ENCODE results near the gene DLAT. TPM values are rescaled to one million over a fixed set of nuclear protein-coding genes. Genes with fewer than 3 reads are reported as not detected.

DLAT gene
- 52.4 and 52.9 TPM in 2 replicates for total RNA-seq
- long read RNA-seq, full-length matches to known transcripts: 58 of 72 reads
- long read RNA-seq, partial matches to known transcripts: 11 of 72 reads
- long read RNA-seq, other reads (novel, unspliced or antisense): 3 of 72 reads

DNA sequence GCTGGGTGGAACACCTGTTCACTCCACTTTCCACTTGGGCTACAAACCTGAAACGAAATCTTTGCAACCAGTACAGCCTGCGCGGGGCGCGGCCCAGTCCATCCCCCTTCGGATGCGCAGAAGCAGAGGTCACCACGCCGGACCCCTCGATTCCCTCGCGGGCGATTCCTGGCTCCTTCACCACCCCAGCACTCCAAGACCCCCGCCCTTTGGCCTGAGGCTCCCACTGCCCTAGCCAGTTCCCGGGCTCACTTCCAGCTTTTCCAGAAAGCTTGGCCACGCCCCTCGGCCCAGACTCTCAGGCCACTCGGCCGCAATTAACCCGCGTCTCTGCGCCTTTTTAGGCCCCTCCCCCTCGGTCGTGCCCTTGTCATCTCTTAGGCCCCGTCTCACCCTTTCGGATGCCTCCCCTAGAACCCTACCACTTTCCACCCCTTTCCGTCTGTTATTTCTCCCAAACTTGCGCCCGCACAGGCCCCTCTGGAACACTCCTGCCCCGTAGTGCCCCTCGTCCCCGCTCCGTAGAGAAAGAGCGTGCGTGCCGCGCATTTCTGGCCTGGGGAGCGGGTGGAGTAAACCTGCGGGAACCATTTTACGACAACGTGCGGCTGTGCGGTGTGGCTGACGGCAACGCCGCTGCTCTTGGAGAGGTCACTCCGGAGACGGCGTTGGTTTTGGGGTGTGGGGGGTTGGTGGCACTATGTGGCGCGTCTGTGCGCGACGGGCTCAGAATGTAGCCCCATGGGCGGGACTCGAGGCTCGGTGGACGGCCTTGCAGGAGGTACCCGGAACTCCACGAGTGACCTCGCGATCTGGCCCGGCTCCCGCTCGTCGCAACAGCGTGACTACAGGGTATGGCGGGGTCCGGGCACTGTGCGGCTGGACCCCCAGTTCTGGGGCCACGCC, at the start of gene DLAT:
Gene DLAT, plus strand, starts transcription at position 636 of the 906 bp plus-strand sequence. Its CDS starts 65 bp downstream, at position 701.
- peak within 1 kb of the TSS; percentile 98 for H3K4me3 Mint-ChIP-seq
- H3K9me3 Mint-ChIP-seq: no peaks in the 10 kb centered on the region
- H3K4me1 Mint-ChIP-seq: peaks cover 36% of the 10 kb centered on the region
- peak within 1 kb of the TSS; percentile 99 for H3K27ac Mint-ChIP-seq (ENCODE audit: unreplicated experiment)
- H3K36me3 Mint-ChIP-seq (ENCODE audit: low read depth): peaks cover 21% of the 10 kb centered on the region
- TF ChIP-seq, protein P1, sequence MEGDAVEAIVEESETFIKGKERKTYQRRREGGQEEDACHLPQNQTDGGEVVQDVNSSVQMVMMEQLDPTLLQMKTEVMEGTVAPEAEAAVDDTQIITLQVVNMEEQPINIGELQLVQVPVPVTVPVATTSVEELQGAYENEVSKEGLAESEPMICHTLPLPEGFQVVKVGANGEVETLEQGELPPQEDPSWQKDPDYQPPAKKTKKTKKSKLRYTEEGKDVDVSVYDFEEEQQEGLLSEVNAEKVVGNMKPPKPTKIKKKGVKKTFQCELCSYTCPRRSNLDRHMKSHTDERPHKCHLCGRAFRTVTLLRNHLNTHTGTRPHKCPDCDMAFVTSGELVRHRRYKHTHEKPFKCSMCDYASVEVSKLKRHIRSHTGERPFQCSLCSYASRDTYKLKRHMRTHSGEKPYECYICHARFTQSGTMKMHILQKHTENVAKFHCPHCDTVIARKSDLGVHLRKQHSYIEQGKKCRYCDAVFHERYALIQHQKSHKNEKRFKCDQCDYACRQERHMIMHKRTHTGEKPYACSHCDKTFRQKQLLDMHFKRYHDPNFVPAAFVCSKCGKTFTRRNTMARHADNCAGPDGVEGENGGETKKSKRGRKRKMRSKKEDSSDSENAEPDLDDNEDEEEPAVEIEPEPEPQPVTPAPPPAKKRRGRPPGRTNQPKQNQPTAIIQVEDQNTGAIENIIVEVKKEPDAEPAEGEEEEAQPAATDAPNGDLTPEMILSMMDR (conservative IDR thresholded peaks at IDR 0.05): no peak
- no peaks in the 10 kb centered on the region for H3K27me3 Mint-ChIP-seq (ENCODE audit: low read depth)
- peak; percentile 95 for DNase-seq (ENCODE audit: low read depth, low spot score)

- Mint-ChIP-seq H3K4me1 (peaks cover 32% of the 10 kb centered on the region), H3K36me3 (ENCODE audit: low read depth) (no peaks in the 10 kb centered on the region), H3K27ac (ENCODE audit: unreplicated experiment) (no peak overlapping the region), H3K4me3 (peak overlapping the region; percentile 82), H3K27me3 (ENCODE audit: low read depth) (peaks cover 4% of the 10 kb centered on the region), H3K9me3 (no peaks in the 10 kb centered on the region)
- no peak for DNase-seq (ENCODE audit: low read depth, low spot score)
- TF ChIP-seq, protein P1 (conservative IDR thresholded peaks at IDR 0.05): no peak
These were observed 49.0 kb upstream of the DLAT start for GRCh38 chr11:111976119-111976766.

DNA sequence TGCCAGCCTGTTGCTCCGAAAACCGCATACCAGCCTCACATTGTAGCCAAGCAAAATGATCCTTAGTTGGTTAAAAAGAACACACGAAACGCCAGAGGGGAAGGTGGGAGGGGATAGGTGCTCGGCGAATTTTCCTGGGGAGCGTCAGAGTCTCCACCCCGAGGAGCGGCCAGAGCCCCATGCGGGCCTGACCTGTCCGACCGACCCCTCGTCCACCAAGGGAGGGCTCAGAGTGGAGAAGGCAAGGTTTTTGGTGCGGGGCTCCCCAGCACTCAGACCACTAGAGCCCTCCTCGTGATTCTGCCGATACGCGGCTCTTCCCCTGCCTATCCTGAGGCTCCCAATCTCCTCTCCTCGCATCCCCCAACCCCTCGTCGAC, 48.5 kb upstream of the DLAT start:
- H3K9me3 Mint-ChIP-seq: no peaks in the 10 kb centered on the region
- H3K36me3 Mint-ChIP-seq (ENCODE audit: low read depth): no peaks in the 10 kb centered on the region
- DNase-seq (ENCODE audit: low read depth, low spot score): no peak
- H3K4me3 Mint-ChIP-seq: peak overlapping the region; percentile 82
- TF ChIP-seq, protein P1 (conservative IDR thresholded peaks at IDR 0.05): no peak
- H3K27me3 Mint-ChIP-seq (ENCODE audit: low read depth): peaks cover 4% of the 10 kb centered on the region
- peaks cover 34% of the 10 kb centered on the region for H3K4me1 Mint-ChIP-seq
- H3K27ac Mint-ChIP-seq (ENCODE audit: unreplicated experiment): no peak overlapping the region

GRCh38 chr11:111977146-111978027, 47.8 kb upstream of the DLAT start:
- peaks cover 40% of the 10 kb centered on the region for H3K4me1 Mint-ChIP-seq
- no peaks in the 10 kb centered on the region for H3K36me3 Mint-ChIP-seq (ENCODE audit: low read depth)
- peak overlapping the region; percentile 89 for H3K4me3 Mint-ChIP-seq
- TF ChIP-seq, protein P1 (conservative IDR thresholded peaks at IDR 0.05): no peak
- no peaks in the 10 kb centered on the region for H3K9me3 Mint-ChIP-seq
- H3K27ac Mint-ChIP-seq (ENCODE audit: unreplicated experiment): no peak overlapping the region
- peak; percentile 38 for DNase-seq (ENCODE audit: low read depth, low spot score)
- H3K27me3 Mint-ChIP-seq (ENCODE audit: low read depth): peaks cover 4% of the 10 kb centered on the region

Data from neural crest cell (in vitro differentiated cells).